SK-N-SH treated with all-trans-retinoic acid at 6 μM for 48 hours (cell line): ENCODE measurements around the gene PRIMPOL.

Experiments used
- ATAC-seq: fragments of 200-7000 bp; cut with Tn5 transposase; 3 replicates; pipeline ENCODE4 v1.9.1; 2020; ENCODE audit warnings: mild to moderate bottlenecking, moderate library complexity
- BACH2 ChIP-seq: fragments of 250-450 bp; sonication (Bioruptor Pico); IDR thresholded peaks from 2 replicates; pipeline ENCODE4 v1.9.0; 2021; ENCODE audit warnings: mild to moderate bottlenecking, borderline replicate concordance
- CSDC2 ChIP-seq: fragments of 250-450 bp; sonication (Bioruptor Pico); IDR thresholded peaks from 2 replicates; pipeline ENCODE4 v1.5.0; 2020; ENCODE audit warnings: mild to moderate bottlenecking, moderate library complexity
- GLIS3 ChIP-seq: fragments of 250-450 bp; sonication (Bioruptor Pico); IDR thresholded peaks from 2 replicates; pipeline ENCODE4 v1.5.0; 2020; ENCODE audit warnings: mild to moderate bottlenecking, moderate library complexity
- OSR1 ChIP-seq: fragments of 250-450 bp; sonication (Bioruptor Pico); IDR thresholded peaks from 2 replicates; pipeline ENCODE4 v1.8.0; 2022; ENCODE audit warnings: moderate library complexity, mild to moderate bottlenecking, inconsistent platforms
- PPARA ChIP-seq: fragments of 250-450 bp; sonication (Bioruptor Pico); IDR thresholded peaks from 2 replicates; pipeline ENCODE4 v1.5.0; 2020; ENCODE audit warnings: mild to moderate bottlenecking, borderline replicate concordance
- RARB ChIP-seq: fragments of 250-450 bp; sonication (Bioruptor Pico); IDR thresholded peaks from 2 replicates; pipeline ENCODE4 v1.8.0; 2021; ENCODE audit warnings: mild to moderate bottlenecking, moderate library complexity
- SNAI2 ChIP-seq: fragments of 250-450 bp; sonication (Bioruptor Pico); IDR thresholded peaks from 2 replicates; pipeline ENCODE4 v1.5.0; 2020; ENCODE audit warnings: mild to moderate bottlenecking, moderate library complexity
- TOX ChIP-seq: fragments of 250-450 bp; sonication (Bioruptor Pico); IDR thresholded peaks from 2 replicates; pipeline ENCODE4 v1.8.0; 2021; ENCODE audit warnings: mild to moderate bottlenecking, moderate library complexity, borderline replicate concordance
- ZFP3 ChIP-seq: fragments of 250-450 bp; sonication (Bioruptor Pico); IDR thresholded peaks from 2 replicates; pipeline ENCODE4 v1.5.0; 2020; ENCODE audit warnings: mild to moderate bottlenecking, moderate library complexity
- ZNF565 ChIP-seq: fragments of 450-650 bp; formaldehyde crosslinking; conservative IDR thresholded peaks from 2 replicates; pipeline ENCODE4 v1.5.0; 2020; ENCODE audit warnings: low read depth, mild to moderate bottlenecking, moderate library complexity
- ZNF70 ChIP-seq: fragments of 450-650 bp; formaldehyde crosslinking; IDR thresholded peaks from 2 replicates; pipeline ENCODE4 v1.5.0; 2020; ENCODE audit warnings: mild to moderate bottlenecking, moderate library complexity
- ZNF8 ChIP-seq: fragments of 450-650 bp; formaldehyde crosslinking; IDR thresholded peaks from 2 replicates; pipeline ENCODE4 v1.5.0; 2020; ENCODE audit warnings: mild to moderate bottlenecking, moderate library complexity
- TF ChIP-seq, protein P1 (sequence below): fragments of 250-450 bp; sonication (Bioruptor Pico); IDR thresholded peaks from 2 replicates; pipeline ENCODE4 v1.5.0; 2020; ENCODE audit warnings: mild to moderate bottlenecking, moderate library complexity
- TF ChIP-seq, protein P2 (sequence below): fragments of 250-450 bp; sonication (Bioruptor Pico); IDR thresholded peaks from 2 replicates; pipeline ENCODE4 v1.5.1; 2020; ENCODE audit warnings: low read depth, mild to moderate bottlenecking, moderate library complexity
- TF ChIP-seq, protein P3 (sequence below): fragments of 250-450 bp; sonication (Bioruptor Pico); IDR thresholded peaks from 2 replicates; pipeline ENCODE4 v1.8.0; 2020; ENCODE audit warnings: mild to moderate bottlenecking, moderate library complexity, borderline replicate concordance
- TF ChIP-seq, protein P4 (sequence below): fragments of 250-450 bp; sonication (Bioruptor Pico); IDR thresholded peaks from 2 replicates; pipeline ENCODE4 v1.8.0; 2021; ENCODE audit warnings: low read depth, mild to moderate bottlenecking, moderate library complexity, borderline replicate concordance
- TF ChIP-seq, protein P5 (sequence below): fragments of 250-450 bp; sonication (Bioruptor Pico); IDR thresholded peaks from 2 replicates; pipeline ENCODE4 v1.5.1; 2021; ENCODE audit warnings: mild to moderate bottlenecking, moderate library complexity

Gene PRIMPOL

DNA sequence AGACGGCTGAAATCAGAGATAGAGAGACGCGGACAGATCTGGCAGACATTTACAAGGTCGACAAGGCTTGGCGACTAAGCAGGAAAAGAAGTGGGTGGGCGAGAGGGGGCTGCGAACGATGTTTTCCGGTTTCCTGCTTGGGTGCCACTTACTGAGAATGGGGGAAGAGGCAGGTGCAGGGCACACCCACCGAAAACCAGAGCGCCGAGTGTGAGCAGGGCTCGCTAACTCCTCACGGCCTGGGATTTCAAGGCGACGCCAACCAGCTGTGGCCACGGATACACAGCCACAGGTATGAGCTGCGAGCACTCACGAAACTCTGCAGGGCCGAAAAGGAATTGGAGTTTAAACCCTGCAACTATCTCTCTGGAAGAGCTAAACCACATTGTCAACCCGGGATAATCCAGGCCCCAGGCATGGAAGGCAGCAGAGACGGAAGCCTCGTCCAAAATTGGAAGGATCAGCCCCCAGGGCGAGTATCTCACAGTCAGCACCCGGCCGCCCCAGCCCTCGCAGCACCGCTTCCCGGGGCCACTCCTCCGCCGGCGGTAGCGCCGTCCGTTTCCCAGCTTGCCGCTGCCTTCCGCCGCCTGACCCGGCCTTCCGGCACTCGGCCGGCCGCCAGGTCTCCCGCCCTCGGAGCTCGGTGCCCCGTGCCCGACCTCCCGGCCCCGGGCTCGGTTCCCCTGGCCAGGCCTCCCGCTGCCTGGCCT lies 1.1 kb upstream of the PRIMPOL start:
- TF ChIP-seq, protein P1, sequence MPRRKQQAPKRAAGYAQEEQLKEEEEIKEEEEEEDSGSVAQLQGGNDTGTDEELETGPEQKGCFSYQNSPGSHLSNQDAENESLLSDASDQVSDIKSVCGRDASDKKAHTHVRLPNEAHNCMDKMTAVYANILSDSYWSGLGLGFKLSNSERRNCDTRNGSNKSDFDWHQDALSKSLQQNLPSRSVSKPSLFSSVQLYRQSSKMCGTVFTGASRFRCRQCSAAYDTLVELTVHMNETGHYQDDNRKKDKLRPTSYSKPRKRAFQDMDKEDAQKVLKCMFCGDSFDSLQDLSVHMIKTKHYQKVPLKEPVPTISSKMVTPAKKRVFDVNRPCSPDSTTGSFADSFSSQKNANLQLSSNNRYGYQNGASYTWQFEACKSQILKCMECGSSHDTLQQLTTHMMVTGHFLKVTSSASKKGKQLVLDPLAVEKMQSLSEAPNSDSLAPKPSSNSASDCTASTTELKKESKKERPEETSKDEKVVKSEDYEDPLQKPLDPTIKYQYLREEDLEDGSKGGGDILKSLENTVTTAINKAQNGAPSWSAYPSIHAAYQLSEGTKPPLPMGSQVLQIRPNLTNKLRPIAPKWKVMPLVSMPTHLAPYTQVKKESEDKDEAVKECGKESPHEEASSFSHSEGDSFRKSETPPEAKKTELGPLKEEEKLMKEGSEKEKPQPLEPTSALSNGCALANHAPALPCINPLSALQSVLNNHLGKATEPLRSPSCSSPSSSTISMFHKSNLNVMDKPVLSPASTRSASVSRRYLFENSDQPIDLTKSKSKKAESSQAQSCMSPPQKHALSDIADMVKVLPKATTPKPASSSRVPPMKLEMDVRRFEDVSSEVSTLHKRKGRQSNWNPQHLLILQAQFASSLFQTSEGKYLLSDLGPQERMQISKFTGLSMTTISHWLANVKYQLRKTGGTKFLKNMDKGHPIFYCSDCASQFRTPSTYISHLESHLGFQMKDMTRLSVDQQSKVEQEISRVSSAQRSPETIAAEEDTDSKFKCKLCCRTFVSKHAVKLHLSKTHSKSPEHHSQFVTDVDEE: no peak
- no peak for TF ChIP-seq CSDC2 (CRISPR knock-in tag)
- no peak for TF ChIP-seq ZNF8 (CRISPR knock-in tag)
- no peak for TF ChIP-seq SNAI2 (CRISPR knock-in tag)
- TF ChIP-seq, protein P2, sequence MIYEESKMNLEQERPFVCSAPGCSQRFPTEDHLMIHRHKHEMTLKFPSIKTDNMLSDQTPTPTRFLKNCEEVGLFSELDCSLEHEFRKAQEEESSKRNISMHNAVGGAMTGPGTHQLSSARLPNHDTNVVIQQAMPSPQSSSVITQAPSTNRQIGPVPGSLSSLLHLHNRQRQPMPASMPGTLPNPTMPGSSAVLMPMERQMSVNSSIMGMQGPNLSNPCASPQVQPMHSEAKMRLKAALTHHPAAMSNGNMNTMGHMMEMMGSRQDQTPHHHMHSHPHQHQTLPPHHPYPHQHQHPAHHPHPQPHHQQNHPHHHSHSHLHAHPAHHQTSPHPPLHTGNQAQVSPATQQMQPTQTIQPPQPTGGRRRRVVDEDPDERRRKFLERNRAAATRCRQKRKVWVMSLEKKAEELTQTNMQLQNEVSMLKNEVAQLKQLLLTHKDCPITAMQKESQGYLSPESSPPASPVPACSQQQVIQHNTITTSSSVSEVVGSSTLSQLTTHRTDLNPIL (CRISPR knock-in tag): no peak
- TF ChIP-seq PPARA (CRISPR knock-in tag): no peak
- TF ChIP-seq GLIS3: no peak
- TF ChIP-seq BACH2 (CRISPR knock-in tag): no peak
- TF ChIP-seq OSR1 (CRISPR knock-in tag): no peak
- no peak for TF ChIP-seq ZNF565 (CRISPR knock-in tag)
- TF ChIP-seq TOX (CRISPR knock-in tag): no peak
- TF ChIP-seq ZNF70: no peak
- no peak for TF ChIP-seq RARB
- TF ChIP-seq, protein P3, sequence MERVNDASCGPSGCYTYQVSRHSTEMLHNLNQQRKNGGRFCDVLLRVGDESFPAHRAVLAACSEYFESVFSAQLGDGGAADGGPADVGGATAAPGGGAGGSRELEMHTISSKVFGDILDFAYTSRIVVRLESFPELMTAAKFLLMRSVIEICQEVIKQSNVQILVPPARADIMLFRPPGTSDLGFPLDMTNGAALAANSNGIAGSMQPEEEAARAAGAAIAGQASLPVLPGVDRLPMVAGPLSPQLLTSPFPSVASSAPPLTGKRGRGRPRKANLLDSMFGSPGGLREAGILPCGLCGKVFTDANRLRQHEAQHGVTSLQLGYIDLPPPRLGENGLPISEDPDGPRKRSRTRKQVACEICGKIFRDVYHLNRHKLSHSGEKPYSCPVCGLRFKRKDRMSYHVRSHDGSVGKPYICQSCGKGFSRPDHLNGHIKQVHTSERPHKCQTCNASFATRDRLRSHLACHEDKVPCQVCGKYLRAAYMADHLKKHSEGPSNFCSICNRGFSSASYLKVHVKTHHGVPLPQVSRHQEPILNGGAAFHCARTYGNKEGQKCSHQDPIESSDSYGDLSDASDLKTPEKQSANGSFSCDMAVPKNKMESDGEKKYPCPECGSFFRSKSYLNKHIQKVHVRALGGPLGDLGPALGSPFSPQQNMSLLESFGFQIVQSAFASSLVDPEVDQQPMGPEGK (CRISPR knock-in tag): no peak
- ATAC-seq: peak; percentile 40

DNA sequence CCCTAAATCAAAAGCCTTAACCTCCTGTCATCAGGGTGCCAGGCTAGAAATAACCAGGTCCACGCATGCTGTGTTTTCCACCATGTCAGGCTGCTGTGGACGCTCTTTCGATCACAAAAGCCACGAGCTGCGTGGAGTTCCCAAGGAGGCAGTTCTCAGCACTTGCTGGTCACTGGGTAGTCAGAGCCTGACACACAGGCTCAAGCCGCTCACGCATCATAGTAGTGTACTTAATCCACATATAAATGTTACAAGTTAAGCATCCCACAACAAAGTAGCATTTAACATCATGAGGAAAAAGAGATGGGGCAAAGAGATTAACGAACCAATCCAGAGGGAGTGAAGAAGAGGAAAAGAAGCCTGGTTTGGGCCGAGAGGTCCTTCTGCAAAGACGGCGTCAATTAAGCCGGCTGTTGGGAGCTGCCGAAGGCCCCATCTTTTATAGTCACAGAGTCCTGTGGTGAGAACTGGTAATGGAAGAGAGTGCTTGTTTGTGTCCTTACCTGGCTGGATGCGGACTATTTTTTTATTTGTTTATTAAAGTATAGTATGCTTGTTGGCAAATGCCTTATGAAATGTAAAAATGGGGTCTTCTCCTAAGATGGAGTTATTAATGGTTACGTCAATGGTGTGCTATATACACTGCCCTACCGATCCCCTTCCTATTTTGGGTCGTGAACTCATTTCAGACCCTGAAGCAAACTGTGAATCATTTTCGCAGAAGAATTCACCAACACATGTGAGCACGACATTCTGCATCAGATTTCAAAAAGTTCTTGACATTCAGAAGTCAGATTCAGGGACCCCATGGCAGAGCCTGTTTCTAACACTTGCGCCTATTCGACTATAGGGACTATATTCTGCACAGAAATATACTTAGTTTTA lies 675 bp downstream of the PRIMPOL start:
- TF ChIP-seq CSDC2 (CRISPR knock-in tag) (no peak), ZFP3 (no peak), ZNF565 (CRISPR knock-in tag) (no peak), BACH2 (CRISPR knock-in tag) (no peak), ZNF70 (no peak)
- TF ChIP-seq, protein P3 (CRISPR knock-in tag): no peak
- TF ChIP-seq, protein P4, sequence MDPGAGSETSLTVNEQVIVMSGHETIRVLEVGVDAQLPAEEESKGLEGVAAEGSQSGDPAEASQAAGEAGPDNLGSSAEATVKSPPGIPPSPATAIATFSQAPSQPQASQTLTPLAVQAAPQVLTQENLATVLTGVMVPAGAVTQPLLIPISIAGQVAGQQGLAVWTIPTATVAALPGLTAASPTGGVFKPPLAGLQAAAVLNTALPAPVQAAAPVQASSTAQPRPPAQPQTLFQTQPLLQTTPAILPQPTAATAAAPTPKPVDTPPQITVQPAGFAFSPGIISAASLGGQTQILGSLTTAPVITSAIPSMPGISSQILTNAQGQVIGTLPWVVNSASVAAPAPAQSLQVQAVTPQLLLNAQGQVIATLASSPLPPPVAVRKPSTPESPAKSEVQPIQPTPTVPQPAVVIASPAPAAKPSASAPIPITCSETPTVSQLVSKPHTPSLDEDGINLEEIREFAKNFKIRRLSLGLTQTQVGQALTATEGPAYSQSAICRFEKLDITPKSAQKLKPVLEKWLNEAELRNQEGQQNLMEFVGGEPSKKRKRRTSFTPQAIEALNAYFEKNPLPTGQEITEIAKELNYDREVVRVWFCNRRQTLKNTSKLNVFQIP: no peak
- TF ChIP-seq, protein P5, sequence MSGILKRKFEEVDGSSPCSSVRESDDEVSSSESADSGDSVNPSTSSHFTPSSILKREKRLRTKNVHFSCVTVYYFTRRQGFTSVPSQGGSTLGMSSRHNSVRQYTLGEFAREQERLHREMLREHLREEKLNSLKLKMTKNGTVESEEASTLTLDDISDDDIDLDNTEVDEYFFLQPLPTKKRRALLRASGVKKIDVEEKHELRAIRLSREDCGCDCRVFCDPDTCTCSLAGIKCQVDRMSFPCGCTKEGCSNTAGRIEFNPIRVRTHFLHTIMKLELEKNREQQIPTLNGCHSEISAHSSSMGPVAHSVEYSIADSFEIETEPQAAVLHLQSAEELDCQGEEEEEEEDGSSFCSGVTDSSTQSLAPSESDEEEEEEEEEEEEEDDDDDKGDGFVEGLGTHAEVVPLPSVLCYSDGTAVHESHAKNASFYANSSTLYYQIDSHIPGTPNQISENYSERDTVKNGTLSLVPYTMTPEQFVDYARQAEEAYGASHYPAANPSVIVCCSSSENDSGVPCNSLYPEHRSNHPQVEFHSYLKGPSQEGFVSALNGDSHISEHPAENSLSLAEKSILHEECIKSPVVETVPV (CRISPR knock-in tag): no peak
- peak; percentile 43 for ATAC-seq
